K562 (cell line): ENCODE measurements around the gene ATP6V0E1. TPM values are rescaled to one million over a fixed set of nuclear protein-coding genes. Genes with fewer than 3 reads are reported as not detected.

Source experiments
- ATAC-seq: fragments of 200-7000 bp; cut with Tn5 transposase; 3 replicates; pipeline ENCODE4 v1.9.1; 2020; ENCODE audit warnings: moderate library complexity
- BruUV-seq: library from RNA; stranded (reverse); fragments of 400-500 nt; replicated peaks from 2 replicates; lab custom pipeline; 2021; lab: Mats Ljungman, UMichigan
- CTCF ChIA-PET: fragments of 300-600 bp; formaldehyde crosslinking; extraction: SDS; loops from one replicate; lab custom pipeline; 2021; ENCODE audit warnings: low intra/inter-chr PET ratio; lab: Yijun Ruan, JAX
- POLR2A ChIA-PET: fragments of 300-600, 350-650 bp; sonication (Branson Sonifier 250); formaldehyde crosslinking; extraction: SDS; loops from one replicate; lab custom pipeline; 2021; ENCODE audit warnings: antibody characterized with exemption, inconsistent platforms; lab: Yijun Ruan, JAX
- DNase-seq, 4 experiments: peaks; one replicate each; pipeline versions ENCODE4 v3.0.0 to v3.0.0-alpha.2; 2011 to 2018; ENCODE audit warnings: low spot score in 3 of 4, mixed read lengths in 3 of 4; ENCODE audit errors: extremely low read depth in 1 of 4
- FAIRE-seq: peaks from 2 replicates; lab custom pipeline; 2011; peaks lifted over from hg19 to GRCh38; lab: Jason Lieb, UNC
- H2AFZ ChIP-seq: 2 replicates; pipeline ENCODE4 v1.6.0; 2011; ENCODE audit warnings: low read depth, low read length, control low read depth, inconsistent platforms
- H3K27ac ChIP-seq: fragments of 200-600 bp; 3 replicates; pipeline ENCODE4 v1.8.0; 2011; ENCODE audit warnings: low read depth, mild to moderate bottlenecking, control low read depth, inconsistent platforms, low read length, moderate library complexity, mixed read lengths; ENCODE audit errors: extremely low read depth
- H3K27me3 ChIP-seq, 2 experiments: fragments of 300-600 bp in 1 of 2; 2 replicates in 1 of 2; 3 replicates in 1 of 2; pipeline versions ENCODE4 v1.6.0 to v1.8.0; 2011; ENCODE audit warnings: inconsistent platforms in 2 of 2, low read length in 2 of 2, mild to moderate bottlenecking in 1 of 2, mixed read lengths in 1 of 2, moderate library complexity in 1 of 2; ENCODE audit not compliant: control insufficient read depth in 2 of 2, insufficient read depth in 2 of 2
- H3K36me3 ChIP-seq: fragments of 300-600 bp; 3 replicates; pipeline ENCODE4 v1.8.0; 2011; ENCODE audit warnings: mild to moderate bottlenecking, low read length, inconsistent platforms; ENCODE audit not compliant: control insufficient read depth, insufficient read depth
- H3K4me1 ChIP-seq, 2 experiments: fragments of 200-600 bp in 1 of 2; replicated peaks in 1 of 2; 2 replicates in 1 of 2; 3 replicates in 1 of 2; pipeline versions ENCODE4 v1.5.1 to v1.8.0; 2011; ENCODE audit warnings: inconsistent platforms in 2 of 2, low read length in 2 of 2, mild to moderate bottlenecking in 1 of 2, mixed read lengths in 1 of 2, moderate library complexity in 1 of 2; ENCODE audit not compliant: control insufficient read depth in 2 of 2, insufficient read depth in 2 of 2
- H3K4me2 ChIP-seq: 2 replicates; pipeline ENCODE4 v1.6.1; 2011; ENCODE audit warnings: low read length, control low read depth, inconsistent platforms, mixed read lengths; ENCODE audit not compliant: insufficient read depth
- H3K4me3 ChIP-seq: fragments of 200-600 bp; sonication (generic), shearing (Covaris generic); 2 replicates; pipeline ENCODE4 v1.5.1; 2016; ENCODE audit warnings: control low read depth, inconsistent platforms
- H3K79me2 ChIP-seq: fragments of 200-600 bp; 3 replicates; pipeline ENCODE4 v1.8.0; 2011; ENCODE audit warnings: low read length, inconsistent platforms; ENCODE audit not compliant: control insufficient read depth, insufficient read depth
- H3K9ac ChIP-seq, 2 experiments: 2 replicates each; pipeline versions ENCODE4 v1.6.0 to v1.6.1; 2011; ENCODE audit warnings: low read depth in 2 of 2, low read length in 2 of 2, control low read depth in 1 of 2, inconsistent platforms in 1 of 2, mild to moderate bottlenecking in 1 of 2, mixed read lengths in 1 of 2; ENCODE audit not compliant: insufficient read depth in 1 of 2
- H3K9me1 ChIP-seq: one replicate; pipeline ENCODE4 v1.6.0; 2011; ENCODE audit warnings: inconsistent platforms, mild to moderate bottlenecking, low read length, moderate library complexity; ENCODE audit not compliant: control insufficient read depth, insufficient read depth
- H3K9me3 ChIP-seq: replicated peaks from 2 replicates; pipeline ENCODE4 v1.5.1; 2011; ENCODE audit warnings: low read depth, low read length, inconsistent platforms; ENCODE audit not compliant: control insufficient read depth, insufficient read depth
- H4K20me1 ChIP-seq: replicated peaks from 2 replicates; pipeline ENCODE4 v1.6.1; 2011; ENCODE audit warnings: low read length, inconsistent platforms, mixed read lengths; ENCODE audit not compliant: control insufficient read depth, insufficient read depth
- BCLAF1 ChIP-seq, 2 experiments: fragments of 450-650 bp in 1 of 2; IDR thresholded peaks; 2 replicates each; pipeline ENCODE4 v1.6.1; 2011 to 2017; ENCODE audit warnings: low read depth in 2 of 2, antibody characterized with exemption in 1 of 2, borderline replicate concordance in 1 of 2, low read length in 1 of 2, mild to moderate bottlenecking in 1 of 2, mixed read lengths in 1 of 2; ENCODE audit not compliant: control insufficient read depth in 1 of 2
- ELF1 ChIP-seq: fragments of 200-800 bp; sonication (Bioruptor generic); IDR thresholded peaks from 2 replicates; pipeline ENCODE4 v1.6.1; 2016; ENCODE audit warnings: missing genetic modification characterization, missing compliant biosample characterization
- GABPB2 ChIP-seq: fragments of 250-450 bp; sonication (Bioruptor Pico); conservative IDR thresholded peaks from 2 replicates; pipeline ENCODE4 v1.5.1; 2021; ENCODE audit warnings: mild to moderate bottlenecking
- MAZ ChIP-seq, 2 experiments: fragments of 450-650 bp in 1 of 2; sonication (generic) in 1 of 2; formaldehyde crosslinking; IDR thresholded peaks in 1 of 2; conservative IDR thresholded peaks in 1 of 2; 2 replicates each; pipeline versions ENCODE4 v1.4.0 to v1.5.0; 2020; ENCODE audit warnings: mild to moderate bottlenecking in 1 of 2, missing genetic modification reagents in 1 of 2
- ZNF143 ChIP-seq: sonication (generic); formaldehyde crosslinking; IDR thresholded peaks from 2 replicates; pipeline ENCODE4 v1.9.0; 2022; ENCODE audit warnings: mild to moderate bottlenecking, missing genetic modification reagents
- ZNF395 ChIP-seq: fragments of 200-800 bp; sonication (Bioruptor generic); IDR thresholded peaks from 2 replicates; pipeline ENCODE4 v1.6.1; 2017; ENCODE audit warnings: missing genetic modification characterization, missing compliant biosample characterization
- ZNF717 ChIP-seq: fragments of 250-450 bp; sonication (Bioruptor Pico); IDR thresholded peaks from 2 replicates; pipeline ENCODE4 v1.5.0; 2021
- WGBS: fragments of 100-300 bp; shearing (Covaris generic); methylation state at CpG from one replicate; pipeline ENCODE4 v1.1.6; 2016; ENCODE audit warnings: low coverage, mixed read lengths; ENCODE audit not compliant: insufficient coverage; ENCODE audit errors: missing lambda C conversion rate; 5-methylcytosine and 5-hydroxymethylcytosine counted together
- in situ Hi-C: fragments of 300-500 bp; cut with MboI; formaldehyde crosslinking; loops from 4 replicates; pipeline ENCODE4 v1.15.0; 2018; ENCODE audit warnings: inconsistent platforms, mixed read lengths
- intact Hi-C: fragments of 100-400 bp; cut with micrococcal nuclease; formaldehyde crosslinking; loops from 2 replicates; pipeline ENCODE4 v1.14.2; 2022
- polyA plus RNA-seq, 8 experiments: library from polyadenylated mRNA; depleted of rRNA in 4 of 8; stranded (reverse) in 5 of 8; unstranded in 3 of 8; fragments of >200 nt; fragmentation: Nextera tagmentation in 2 of 8; fragmentation: Illumina TruSeq in 1 of 8; extraction: Ambion mirVana in 2 of 8; extraction: Trizol in 1 of 8; gene quantifications; 2 replicates each; pipeline versions ENCODE4 v1.2.1 to v1.2.3, GENCODE V29; 2011 to 2014; ENCODE audit warnings: inconsistent platforms in 1 of 8, missing spikeins in 1 of 8
- total RNA-seq, 7 experiments: library from RNA; depleted of rRNA in 6 of 7; stranded (reverse); fragments of >200 nt in 6 of 7; fragmentation: Illumina TruSeq in 2 of 7; extraction: Trizol in 2 of 7; gene quantifications; 2 replicates each; pipeline versions ENCODE4 v1.2.1 to v1.2.3, GENCODE V29; 2011 to 2021; ENCODE audit warnings: low replicate concordance in 1 of 7

Gene ATP6V0E1
- total and polyA plus RNA-seq, 9 of the 15 experiments (the other 6 are each of a cell fraction or from before 2014, with no cell fraction given) = 63.8 to 395 (median 112) TPM

- Histone ChIP-seq H3K9ac (no peak overlapping the region), H3K4me2 (peak overlapping the region; percentile 57; the same call in 1 of the 2 replicates), H3K4me1 (peaks cover 3 to 17% of the 10 kb centered on the region in 2 experiments; a peak in 2 of 5 replicates), H4K20me1 (no peaks in the 10 kb centered on the region), H3K27me3 (no peaks in the 10 kb centered on the region), H3K9me1 (no peaks in the 10 kb centered on the region)
- DNase-seq (no peak), ATAC-seq (peak; percentile 11; the same call in 1 of the 3 replicates)
- intact Hi-C loops = no loop called here
- no TSS peak for BruUV-seq
- CTCF ChIA-PET = no interaction called here
- 0 out of 4 replicates have a peak, but pooled peaks of 1 of the 2 experiments have one; percentile 1 for TF ChIP-seq MAZ (CRISPR knock-in tag; conservative IDR thresholded peaks at IDR 0.05 in 1 of 2, IDR thresholded peaks at IDR 0.05 in 1 of 2)
- TF ChIP-seq BCLAF1 (IDR thresholded peaks at IDR 0.05; ENCODE audit: borderline replicate concordance in 1 of 2, control insufficient read depth in 1 of 2, low read depth in 2 of 2, low read length in 1 of 2) = no peak
- TF ChIP-seq ZNF717 (CRISPR knock-in tag) = no peak
- TF ChIP-seq GABPB2 = no peak
- no peak for TF ChIP-seq ZNF395
- TF ChIP-seq ZNF143 = no peak
- TF ChIP-seq ELF1 (tag) = 0 out of 2 replicates have a peak, but pooled peaks have one; percentile 23
- TF ChIP-seq, all 486 proteins: peak for 2
- Histone ChIP-seq H3K4me3 (no peak overlapping the region), H3K36me3 (no peaks in the 10 kb centered on the region), H2AFZ (peak overlapping the region; percentile 89), H3K27ac (no peak overlapping the region), H3K79me2 (no peaks in the 10 kb centered on the region), H3K9me3 (no peaks in the 10 kb centered on the region)
- 38% methylated on average over 2 of the region's 2 CpGs for WGBS
- POLR2A ChIA-PET = interaction anchor here (0.5 to 1.0 kb wide), 4 partner anchors 14 to 280 kb away, joined by 3 to 4 read pairs (median 3); partner anchors contain the start of genes ATP6V0E1 and DUSP1
- peak; percentile 11 for FAIRE-seq
- in situ Hi-C loops = no loop called here
Measured at GRCh38 chr5:173050791-173051190, 67.2 kb downstream of the ATP6V0E1 start.
